GM11168 (cell line): ENCODE results near the gene HOGA1.

ENCODE experiments used
- in situ Hi-C: fragments of 300-500 bp; cut with MboI; formaldehyde crosslinking; loops from one replicate; pipeline ENCODE4 v1.12.0; 2022; ENCODE audit warnings: low sequenced_read_pairs; ENCODE audit not compliant: unreplicated experiment

The HOGA1 gene

GRCh38 chr10:97577701-97578100 lies 6.5 kb upstream of the HOGA1 start:
- in situ Hi-C loops, result no loop called here

GRCh38 chr10:97578171-97578844 lies 5.9 kb upstream of the HOGA1 start:
- in situ Hi-C loops, result no loop called here

- in situ Hi-C loops, result no loop called here
Observed at GRCh38 chr10:97580421-97581367, 3.5 kb upstream of the HOGA1 start.

- in situ Hi-C loops, result no loop called here
Observed at GRCh38 chr10:97582169-97582568, 2.0 kb upstream of the HOGA1 start.

GRCh38 chr10:97583476-97583875 lies 713 bp upstream of the HOGA1 start:
- in situ Hi-C loops, result no loop called here

- in situ Hi-C loops, result no loop called here
Observed at GRCh38 chr10:97584798-97585438, 729 bp downstream of the HOGA1 start.

- in situ Hi-C loops, result no loop called here
Observed at GRCh38 chr10:97585439-97585811, 1.2 kb downstream of the HOGA1 start.

- in situ Hi-C loops, result no loop called here
Observed at GRCh38 chr10:97587183-97587582, 3.0 kb downstream of the HOGA1 start.

- in situ Hi-C loops, result no loop called here
Observed at GRCh38 chr10:97589479-97589878, 5.3 kb downstream of the HOGA1 start, which contains the start of gene C10orf62. TSS of gene C10orf62 (plus strand) at chr10:97589721. CDS start at chr10:97589898, 177 bp downstream.

- in situ Hi-C loops, result no loop called here
Observed at GRCh38 chr10:97590082-97590747, 6.0 kb downstream of the HOGA1 start.

- in situ Hi-C loops, result no loop called here
Observed at GRCh38 chr10:97590748-97591495, 6.7 kb downstream of the HOGA1 start.

GRCh38 chr10:97593421-97593820 lies 9.2 kb downstream of the HOGA1 start:
- in situ Hi-C loops, result no loop called here

- in situ Hi-C loops, result no loop called here
Observed at GRCh38 chr10:97596101-97597082, 12.2 kb downstream of the HOGA1 start.

- in situ Hi-C loops, result no loop called here
Observed at GRCh38 chr10:97597778-97598177, 13.6 kb downstream of the HOGA1 start.

- in situ Hi-C loops, result no loop called here
Observed at GRCh38 chr10:97598407-97599271, 14.4 kb downstream of the HOGA1 start.

- in situ Hi-C loops, result no loop called here
Observed at GRCh38 chr10:97599272-97599619, 15.1 kb downstream of the HOGA1 start.

- in situ Hi-C loops, result no loop called here
Observed at GRCh38 chr10:97600616-97601015, 16.4 kb downstream of the HOGA1 start.
